Cardiac muscle cell (in vitro differentiated cells and primary cell): Measurements from ENCODE around the gene AUNIP. TPM values are rescaled to one million over a fixed set of nuclear protein-coding genes. Genes with fewer than 3 reads are reported as not detected.

ENCODE experiments used
- DNase-seq, 2 donors: peaks; one replicate each; pipeline versions ENCODE4 v3.0.0 to v3.0.0-alpha.2; 2010 to 2017; ENCODE audit warnings: low read depth in 1 of 2, low spot score in 1 of 2
- H3K27ac ChIP-seq: fragments of 200-600 bp; sonication (generic); 2 replicates; pipeline ENCODE4 v1.5.1; 2016
- H3K27me3 ChIP-seq: fragments of 200-600 bp; sonication (generic); 2 replicates; pipeline ENCODE4 v1.6.0; 2016; ENCODE audit warnings: control low read depth
- H3K36me3 ChIP-seq: fragments of 200-600 bp; sonication (generic); 2 replicates; pipeline ENCODE4 v1.5.1; 2016; ENCODE audit warnings: control low read depth
- H3K4me1 ChIP-seq: fragments of 200-600 bp; sonication (generic); 2 replicates; pipeline ENCODE4 v1.8.1; 2017; ENCODE audit warnings: low read depth, mild to moderate bottlenecking, mixed run types
- H3K4me3 ChIP-seq: fragments of 200-600 bp; sonication (generic); 2 replicates; pipeline ENCODE4 v1.5.1; 2016; ENCODE audit warnings: mild to moderate bottlenecking
- H3K9me3 ChIP-seq: fragments of 200-600 bp; sonication (generic); 2 replicates; pipeline ENCODE4 v1.5.1; 2017; ENCODE audit warnings: low read depth, mild to moderate bottlenecking, control low read depth
- polyA plus RNA-seq: library from polyadenylated mRNA; unstranded; fragments of >200 nt; fragmentation: Nextera tagmentation; extraction: Ambion mirVana; gene quantifications from 2 replicates; pipeline ENCODE4 v1.2.1, GENCODE V29; 2016
- total RNA-seq: library from RNA; depleted of rRNA; stranded (reverse); fragments of >200 nt; gene quantifications from 2 replicates; pipeline ENCODE4 v1.2.3, GENCODE V29; 2016
- TF ChIP-seq, protein P1 (sequence below): IDR thresholded peaks from 2 replicates; pipeline ENCODE4 v1.5.1; 2012; ENCODE audit warnings: low read depth, mild to moderate bottlenecking, low read length

The AUNIP gene
- total and polyA plus RNA-seq, 2 experiments from 2014 or later = 4.4 to 4.9 TPM

DNA sequence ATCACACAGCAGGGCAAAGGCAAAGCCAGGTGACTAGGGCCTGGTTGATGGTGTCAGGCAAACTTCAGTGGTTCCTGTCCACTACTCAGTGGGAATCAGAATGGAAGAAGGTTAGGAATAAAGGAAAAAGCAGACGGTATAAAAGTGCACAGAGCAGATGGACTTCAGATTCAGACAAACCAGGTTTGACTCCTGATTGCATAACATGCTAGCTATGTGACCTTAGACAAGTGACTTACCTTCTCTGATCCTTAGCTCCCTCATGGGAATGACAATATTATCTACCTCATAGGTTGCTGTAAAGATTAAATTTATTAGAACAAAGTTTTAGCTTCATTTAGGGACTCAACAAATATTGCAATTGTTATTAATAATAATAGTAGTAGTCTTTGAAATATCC lies 11.4 kb upstream of the AUNIP start:
- no peak for DNase-seq
- H3K4me3 ChIP-seq = no peak overlapping the region
- TF ChIP-seq, protein P1, sequence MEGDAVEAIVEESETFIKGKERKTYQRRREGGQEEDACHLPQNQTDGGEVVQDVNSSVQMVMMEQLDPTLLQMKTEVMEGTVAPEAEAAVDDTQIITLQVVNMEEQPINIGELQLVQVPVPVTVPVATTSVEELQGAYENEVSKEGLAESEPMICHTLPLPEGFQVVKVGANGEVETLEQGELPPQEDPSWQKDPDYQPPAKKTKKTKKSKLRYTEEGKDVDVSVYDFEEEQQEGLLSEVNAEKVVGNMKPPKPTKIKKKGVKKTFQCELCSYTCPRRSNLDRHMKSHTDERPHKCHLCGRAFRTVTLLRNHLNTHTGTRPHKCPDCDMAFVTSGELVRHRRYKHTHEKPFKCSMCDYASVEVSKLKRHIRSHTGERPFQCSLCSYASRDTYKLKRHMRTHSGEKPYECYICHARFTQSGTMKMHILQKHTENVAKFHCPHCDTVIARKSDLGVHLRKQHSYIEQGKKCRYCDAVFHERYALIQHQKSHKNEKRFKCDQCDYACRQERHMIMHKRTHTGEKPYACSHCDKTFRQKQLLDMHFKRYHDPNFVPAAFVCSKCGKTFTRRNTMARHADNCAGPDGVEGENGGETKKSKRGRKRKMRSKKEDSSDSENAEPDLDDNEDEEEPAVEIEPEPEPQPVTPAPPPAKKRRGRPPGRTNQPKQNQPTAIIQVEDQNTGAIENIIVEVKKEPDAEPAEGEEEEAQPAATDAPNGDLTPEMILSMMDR = no peak
- H3K36me3 ChIP-seq = no peaks in the 10 kb centered on the region
- no peaks in the 10 kb centered on the region for H3K27me3 ChIP-seq
- H3K9me3 ChIP-seq = no peaks in the 10 kb centered on the region
- H3K4me1 ChIP-seq = peaks cover 18% of the 10 kb centered on the region
- H3K27ac ChIP-seq = no peak overlapping the region

DNA sequence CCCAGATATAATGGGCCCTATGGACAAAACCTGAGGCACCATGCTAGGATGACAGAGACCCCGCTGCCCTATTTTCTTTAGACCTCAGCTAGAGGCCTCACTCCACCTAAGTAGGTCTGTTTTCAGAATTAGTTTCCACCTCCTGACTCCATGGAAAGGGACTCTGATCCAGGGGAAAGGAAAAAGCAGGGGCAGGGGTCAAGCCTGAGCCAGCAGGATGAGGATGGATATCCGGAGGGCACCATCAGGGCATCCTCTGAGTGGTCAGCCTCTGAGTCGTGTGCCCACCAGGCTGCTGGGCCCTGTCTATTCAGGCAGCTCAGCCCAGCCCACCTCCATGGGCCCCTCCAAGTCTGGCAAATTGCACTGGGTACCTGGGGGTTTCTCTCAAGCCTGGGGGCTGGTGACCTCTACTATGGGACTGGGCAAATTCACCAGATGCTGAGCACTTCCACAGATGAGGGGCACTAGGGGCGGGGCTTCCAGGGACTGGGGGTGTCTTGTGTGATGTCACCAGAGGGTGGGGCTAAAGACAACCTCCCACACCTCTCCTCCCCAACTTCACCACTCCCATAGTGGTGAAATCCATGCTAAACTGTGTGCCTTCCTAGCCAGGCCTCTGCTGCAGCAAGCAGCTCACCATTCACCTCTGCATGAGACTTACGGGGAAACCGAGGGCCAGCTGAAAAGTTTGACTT lies 10.8 kb upstream of the AUNIP start:
- Histone ChIP-seq H3K27me3 (no peaks in the 10 kb centered on the region), H3K4me1 (peaks cover 18% of the 10 kb centered on the region), H3K9me3 (no peaks in the 10 kb centered on the region), H3K36me3 (no peaks in the 10 kb centered on the region), H3K27ac (no peak overlapping the region), H3K4me3 (no peak overlapping the region)
- TF ChIP-seq, protein P1 = no peak
- DNase-seq = no peak

DNA sequence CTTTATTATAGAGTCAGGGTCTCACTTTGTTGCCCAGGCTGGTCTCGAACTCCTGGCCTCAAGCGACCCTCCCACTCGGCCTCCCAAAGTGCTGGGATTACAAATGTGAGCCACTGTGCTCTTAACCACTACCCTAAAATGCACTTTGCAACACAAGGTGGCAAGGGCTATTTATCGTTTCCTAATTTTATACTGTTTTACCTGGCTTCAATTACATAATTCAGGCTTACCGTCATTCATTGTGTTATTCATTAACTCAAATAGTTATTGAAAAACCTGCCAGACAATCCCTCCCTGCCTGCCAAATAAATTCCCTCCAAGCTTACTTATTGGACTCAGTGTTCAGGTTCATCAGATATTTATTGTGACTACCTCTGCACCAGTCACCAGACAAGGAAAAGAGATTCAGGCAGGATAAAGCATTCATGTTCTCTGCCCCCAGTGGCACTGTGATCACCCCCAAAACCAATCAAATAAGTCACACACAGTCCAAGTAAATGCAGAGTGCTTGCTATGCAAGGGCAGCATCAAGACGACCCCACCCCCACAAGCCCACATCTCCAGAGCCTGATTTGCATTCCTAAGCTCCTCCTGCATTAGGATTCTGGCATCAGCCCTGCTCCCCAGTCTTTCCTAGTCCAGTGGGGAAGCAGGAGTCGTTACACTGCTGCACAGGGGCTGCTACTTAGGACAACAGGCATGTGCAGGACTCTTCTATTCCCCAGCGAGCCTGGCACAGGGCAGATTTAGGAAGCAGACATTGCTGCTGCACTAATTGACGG lies 8.1 kb upstream of the AUNIP start:
- TF ChIP-seq, protein P1 = no peak
- Histone ChIP-seq H3K27ac (no peak overlapping the region), H3K4me1 (peaks cover 10% of the 10 kb centered on the region), H3K4me3 (no peak overlapping the region), H3K27me3 (no peaks in the 10 kb centered on the region), H3K36me3 (no peaks in the 10 kb centered on the region), H3K9me3 (no peaks in the 10 kb centered on the region)
- no peak for DNase-seq

DNA sequence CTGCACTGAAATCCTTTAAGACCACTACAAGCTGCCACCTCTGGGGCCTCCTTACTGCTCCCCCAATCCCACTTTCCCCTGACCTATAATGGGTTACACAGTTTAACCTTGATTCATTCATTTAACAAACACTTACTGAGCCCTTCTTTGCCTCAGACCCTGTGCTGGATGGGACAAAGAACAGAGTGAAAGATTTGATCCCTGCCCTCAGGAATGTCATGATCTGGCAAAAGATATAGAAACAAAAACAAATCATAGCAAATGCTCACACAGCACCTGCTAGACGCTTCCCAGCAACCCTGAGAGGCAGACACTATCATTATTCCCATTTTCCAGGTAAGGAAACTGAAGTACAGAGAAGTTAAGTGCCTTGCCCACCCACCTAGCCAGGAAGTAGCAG lies 7.0 kb upstream of the AUNIP start:
- TF ChIP-seq, protein P1 = no peak
- no peak for DNase-seq

DNA sequence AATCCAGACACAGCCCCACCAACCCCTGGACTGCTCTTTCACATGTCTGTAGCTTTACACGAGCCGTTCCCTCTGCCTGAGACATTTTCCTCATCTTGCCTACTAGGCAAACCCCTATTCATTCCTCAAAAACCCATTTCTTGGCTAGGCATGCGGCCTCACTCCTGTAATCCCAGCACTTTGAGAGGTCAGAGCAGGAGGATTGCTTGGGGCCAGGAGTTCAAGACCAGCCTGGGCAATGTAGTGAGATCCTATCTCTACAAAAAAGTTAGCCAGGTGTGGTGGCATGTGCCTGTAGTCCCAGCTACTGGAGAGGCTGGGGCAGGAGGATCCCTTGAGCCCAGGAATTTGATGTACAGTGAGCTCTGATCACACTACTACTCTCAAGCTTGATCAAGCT lies 5.2 kb upstream of the AUNIP start:
- no peaks in the 10 kb centered on the region for H3K27me3 ChIP-seq
- no peaks in the 10 kb centered on the region for H3K36me3 ChIP-seq
- DNase-seq = no peak
- no peak overlapping the region for H3K27ac ChIP-seq
- H3K4me1 ChIP-seq = no peaks in the 10 kb centered on the region
- TF ChIP-seq, protein P1 = no peak
- H3K9me3 ChIP-seq = no peaks in the 10 kb centered on the region
- H3K4me3 ChIP-seq = no peak overlapping the region

More for the DNA sequence above, 7.0 kb upstream of the AUNIP start:
- H3K4me3 ChIP-seq = no peak overlapping the region
- H3K27ac ChIP-seq = no peak overlapping the region
- no peaks in the 10 kb centered on the region for H3K36me3 ChIP-seq
- no peaks in the 10 kb centered on the region for H3K27me3 ChIP-seq
- no peaks in the 10 kb centered on the region for H3K9me3 ChIP-seq
- H3K4me1 ChIP-seq = peaks cover 5% of the 10 kb centered on the region
